K562 (cell line): Measurements from ENCODE around the gene TIMP1. TPM values are rescaled to one million over a fixed set of nuclear protein-coding genes. Genes with fewer than 3 reads are reported as not detected.

Source experiments
- ATAC-seq: fragments of 200-7000 bp; cut with Tn5 transposase; 3 replicates; pipeline ENCODE4 v1.9.1; 2020; ENCODE audit warnings: moderate library complexity
- BruUV-seq: library from RNA; stranded (reverse); fragments of 400-500 nt; replicated peaks from 2 replicates; lab custom pipeline; 2021; lab: Mats Ljungman, UMichigan
- CTCF ChIA-PET: fragments of 300-600 bp; formaldehyde crosslinking; extraction: SDS; loops from one replicate; lab custom pipeline; 2021; ENCODE audit warnings: low intra/inter-chr PET ratio; lab: Yijun Ruan, JAX
- POLR2A ChIA-PET: fragments of 300-600, 350-650 bp; sonication (Branson Sonifier 250); formaldehyde crosslinking; extraction: SDS; loops from one replicate; lab custom pipeline; 2021; ENCODE audit warnings: antibody characterized with exemption, inconsistent platforms; lab: Yijun Ruan, JAX
- DNase-seq, 4 experiments: peaks; one replicate each; pipeline versions ENCODE4 v3.0.0 to v3.0.0-alpha.2; 2011 to 2018; ENCODE audit warnings: low spot score in 3 of 4, mixed read lengths in 3 of 4; ENCODE audit errors: extremely low read depth in 1 of 4
- FAIRE-seq: peaks from 2 replicates; lab custom pipeline; 2011; peaks lifted over from hg19 to GRCh38; lab: Jason Lieb, UNC
- H2AFZ ChIP-seq: 2 replicates; pipeline ENCODE4 v1.6.0; 2011; ENCODE audit warnings: low read depth, low read length, control low read depth, inconsistent platforms
- H3K27ac ChIP-seq: fragments of 200-600 bp; 3 replicates; pipeline ENCODE4 v1.8.0; 2011; ENCODE audit warnings: low read depth, mild to moderate bottlenecking, control low read depth, inconsistent platforms, low read length, moderate library complexity, mixed read lengths; ENCODE audit errors: extremely low read depth
- H3K27me3 ChIP-seq, 2 experiments: fragments of 300-600 bp in 1 of 2; 2 replicates in 1 of 2; 3 replicates in 1 of 2; pipeline versions ENCODE4 v1.6.0 to v1.8.0; 2011; ENCODE audit warnings: inconsistent platforms in 2 of 2, low read length in 2 of 2, mild to moderate bottlenecking in 1 of 2, mixed read lengths in 1 of 2, moderate library complexity in 1 of 2; ENCODE audit not compliant: control insufficient read depth in 2 of 2, insufficient read depth in 2 of 2
- H3K36me3 ChIP-seq: fragments of 300-600 bp; 3 replicates; pipeline ENCODE4 v1.8.0; 2011; ENCODE audit warnings: mild to moderate bottlenecking, low read length, inconsistent platforms; ENCODE audit not compliant: control insufficient read depth, insufficient read depth
- H3K4me1 ChIP-seq, 2 experiments: fragments of 200-600 bp in 1 of 2; replicated peaks in 1 of 2; 2 replicates in 1 of 2; 3 replicates in 1 of 2; pipeline versions ENCODE4 v1.5.1 to v1.8.0; 2011; ENCODE audit warnings: inconsistent platforms in 2 of 2, low read length in 2 of 2, mild to moderate bottlenecking in 1 of 2, mixed read lengths in 1 of 2, moderate library complexity in 1 of 2; ENCODE audit not compliant: control insufficient read depth in 2 of 2, insufficient read depth in 2 of 2
- H3K4me2 ChIP-seq: 2 replicates; pipeline ENCODE4 v1.6.1; 2011; ENCODE audit warnings: low read length, control low read depth, inconsistent platforms, mixed read lengths; ENCODE audit not compliant: insufficient read depth
- H3K4me3 ChIP-seq: fragments of 200-600 bp; sonication (generic), shearing (Covaris generic); 2 replicates; pipeline ENCODE4 v1.5.1; 2016; ENCODE audit warnings: control low read depth, inconsistent platforms
- H3K79me2 ChIP-seq: fragments of 200-600 bp; 3 replicates; pipeline ENCODE4 v1.8.0; 2011; ENCODE audit warnings: low read length, inconsistent platforms; ENCODE audit not compliant: control insufficient read depth, insufficient read depth
- H3K9ac ChIP-seq, 2 experiments: 2 replicates each; pipeline versions ENCODE4 v1.6.0 to v1.6.1; 2011; ENCODE audit warnings: low read depth in 2 of 2, low read length in 2 of 2, control low read depth in 1 of 2, inconsistent platforms in 1 of 2, mild to moderate bottlenecking in 1 of 2, mixed read lengths in 1 of 2; ENCODE audit not compliant: insufficient read depth in 1 of 2
- H3K9me1 ChIP-seq: one replicate; pipeline ENCODE4 v1.6.0; 2011; ENCODE audit warnings: inconsistent platforms, mild to moderate bottlenecking, low read length, moderate library complexity; ENCODE audit not compliant: control insufficient read depth, insufficient read depth
- H3K9me3 ChIP-seq: replicated peaks from 2 replicates; pipeline ENCODE4 v1.5.1; 2011; ENCODE audit warnings: low read depth, low read length, inconsistent platforms; ENCODE audit not compliant: control insufficient read depth, insufficient read depth
- H4K20me1 ChIP-seq: replicated peaks from 2 replicates; pipeline ENCODE4 v1.6.1; 2011; ENCODE audit warnings: low read length, inconsistent platforms, mixed read lengths; ENCODE audit not compliant: control insufficient read depth, insufficient read depth
- HMGXB4 ChIP-seq: sonication (generic); formaldehyde crosslinking; IDR thresholded peaks from 2 replicates; pipeline ENCODE4 v1.8.1; 2023; ENCODE audit warnings: mild to moderate bottlenecking, missing genetic modification reagents
- ZNF740 ChIP-seq, 3 experiments: fragments of 200-800 bp in 1 of 3; sonication (Bioruptor generic) in 1 of 3; sonication (generic) in 1 of 3; formaldehyde crosslinking in 1 of 3; IDR thresholded peaks; 2 replicates each; pipeline versions ENCODE4 v1.6.1 to v1.8.0; 2016 to 2022; ENCODE audit warnings: mild to moderate bottlenecking in 2 of 3, missing compliant biosample characterization in 2 of 3, missing genetic modification characterization in 2 of 3, missing genetic modification reagents in 1 of 3
- WGBS: fragments of 100-300 bp; shearing (Covaris generic); methylation state at CpG from one replicate; pipeline ENCODE4 v1.1.6; 2016; ENCODE audit warnings: low coverage, mixed read lengths; ENCODE audit not compliant: insufficient coverage; ENCODE audit errors: missing lambda C conversion rate; 5-methylcytosine and 5-hydroxymethylcytosine counted together
- in situ Hi-C: fragments of 300-500 bp; cut with MboI; formaldehyde crosslinking; loops from 4 replicates; pipeline ENCODE4 v1.15.0; 2018; ENCODE audit warnings: inconsistent platforms, mixed read lengths
- intact Hi-C: fragments of 100-400 bp; cut with micrococcal nuclease; formaldehyde crosslinking; loops from 2 replicates; pipeline ENCODE4 v1.14.2; 2022
- polyA plus RNA-seq, 8 experiments: library from polyadenylated mRNA; depleted of rRNA in 4 of 8; stranded (reverse) in 5 of 8; unstranded in 3 of 8; fragments of >200 nt; fragmentation: Nextera tagmentation in 2 of 8; fragmentation: Illumina TruSeq in 1 of 8; extraction: Ambion mirVana in 2 of 8; extraction: Trizol in 1 of 8; gene quantifications; 2 replicates each; pipeline versions ENCODE4 v1.2.1 to v1.2.3, GENCODE V29; 2011 to 2014; ENCODE audit warnings: inconsistent platforms in 1 of 8, missing spikeins in 1 of 8
- total RNA-seq, 7 experiments: library from RNA; depleted of rRNA in 6 of 7; stranded (reverse); fragments of >200 nt in 6 of 7; fragmentation: Illumina TruSeq in 2 of 7; extraction: Trizol in 2 of 7; gene quantifications; 2 replicates each; pipeline versions ENCODE4 v1.2.1 to v1.2.3, GENCODE V29; 2011 to 2021; ENCODE audit warnings: low replicate concordance in 1 of 7

Gene TIMP1
- total and polyA plus RNA-seq, 9 of the 15 experiments (the other 6 are each of a cell fraction or from before 2014, with no cell fraction given): 115 to 699 (median 273) TPM

GRCh38 chrX:47578692-47579091, 3.5 kb upstream of the TIMP1 start:
- TF ChIP-seq HMGXB4 (CRISPR knock-in tag) (no peak), ZNF740 (CRISPR knock-in tag; IDR thresholded peaks at IDR 0.05) (peak; percentile 59; the same call in 1 of the 2 replicates), ZNF740 (tag; IDR thresholded peaks at IDR 0.05) (no peak)
- peaks cover 21% of the 10 kb centered on the region for H3K79me2 ChIP-seq
- ChIA-PET CTCF (no interaction called here), POLR2A (no interaction called here)
- BruUV-seq: no TSS peak
- peaks cover 6% of the 10 kb centered on the region; the same call in 2 of the 3 replicates for H3K36me3 ChIP-seq
- H3K27me3 ChIP-seq: no peaks in the 10 kb centered on the region
- no peak overlapping the region for H3K4me3 ChIP-seq
- in situ Hi-C loops (no loop called here), intact Hi-C loops (no loop called here)
- H3K4me1 ChIP-seq: peaks cover 20 to 42% of the 10 kb centered on the region in 2 experiments; a peak in 4 of 5 replicates
- no peaks in the 10 kb centered on the region for H3K9me3 ChIP-seq
- FAIRE-seq: no peak
- H4K20me1 ChIP-seq: no peaks in the 10 kb centered on the region
- H3K9ac ChIP-seq: no peak overlapping the region
- H3K4me2 ChIP-seq: no peak overlapping the region
- ATAC-seq: no peak
- 80% methylated on average over 14 of the region's 16 CpGs for WGBS
- H2AFZ ChIP-seq: peak overlapping the region; percentile 86; the same call in 1 of the 2 replicates
- no peak overlapping the region for H3K27ac ChIP-seq
- no peaks in the 10 kb centered on the region for H3K9me1 ChIP-seq
- DNase-seq: no peak
